Vagina (tissue), 2 donors: ENCODE results near the gene CHST1. TPM values are rescaled to one million over a fixed set of nuclear protein-coding genes. Genes with fewer than 3 reads are reported as not detected.

Experiments
- DNase-seq, 2 donors: peaks; one replicate each; pipeline ENCODE4 v3.0.0-alpha.2; 2017; ENCODE audit errors: extremely low spot score in 2 of 2
- H3K27ac ChIP-seq: fragments of 200-600 bp; sonication (generic); one replicate; pipeline ENCODE4 v1.5.1; 2019
- H3K27me3 ChIP-seq: fragments of 200-600 bp; sonication (generic); one replicate; pipeline ENCODE4 v1.5.1; 2019
- H3K36me3 ChIP-seq, 2 donors: fragments of 200-600 bp; sonication (generic); one replicate each; pipeline ENCODE4 v1.5.1; 2017 to 2019
- H3K4me1 ChIP-seq: fragments of 200-600 bp; sonication (generic); one replicate; pipeline ENCODE4 v1.5.1; 2019
- H3K4me3 ChIP-seq, 2 donors: fragments of 200-600 bp; sonication (generic); 1 replicate in 1 of 2; 2 replicates in 1 of 2; pipeline ENCODE4 v1.5.1; 2016 to 2019
- H3K9me3 ChIP-seq: fragments of 200-600 bp; sonication (generic); one replicate; pipeline ENCODE4 v1.5.1; 2019
- CTCF ChIP-seq, 3 experiments: fragments of 450-650 bp in 2 of 3; fragments of 200-600 bp in 1 of 3; sonication (generic) in 1 of 3; IDR thresholded peaks; one replicate each; pipeline ENCODE4 v1.5.1; 2017 to 2019; ENCODE audit warnings: antibody characterized with exemption in 3 of 3, mild to moderate bottlenecking in 2 of 3, moderate library complexity in 2 of 3
- POLR2A ChIP-seq, 2 donors: fragments of 450-650 bp; IDR thresholded peaks; one replicate each; pipeline ENCODE4 v1.6.1; 2017; ENCODE audit warnings: antibody characterized with exemption in 2 of 2, mild to moderate bottlenecking in 2 of 2, moderate library complexity in 2 of 2
- POLR2AphosphoS5 ChIP-seq, 2 donors: sonication (generic); formaldehyde crosslinking; IDR thresholded peaks; one replicate each; pipeline ENCODE4 v1.9.0; 2017; ENCODE audit warnings: antibody characterized with exemption in 2 of 2, mild to moderate bottlenecking in 2 of 2, low read depth in 1 of 2; ENCODE audit not compliant: insufficient read depth in 1 of 2
- intact Hi-C: fragments of 100-400 bp; cut with DNase I; formaldehyde crosslinking; loops from one replicate; pipeline ENCODE4 v1.15.1; 2023
- total RNA-seq: library from RNA; depleted of rRNA; stranded (reverse); fragments of >200 nt; gene quantifications from one replicate; pipeline ENCODE4 v1.2.3, GENCODE V29; 2016

Gene CHST1
- total RNA-seq, 1 donor from 2014 or later: 2.0 TPM

- Histone ChIP-seq H3K4me3 (no peak overlapping the region), H3K9me3 (no peaks in the 10 kb centered on the region), H3K4me1 (no peaks in the 10 kb centered on the region), H3K27me3 (no peaks in the 10 kb centered on the region), H3K27ac (no peak overlapping the region), H3K36me3 (no peaks in the 10 kb centered on the region)
- TF ChIP-seq POLR2AphosphoS5 (IDR thresholded peaks at IDR 0.05; ENCODE audit: insufficient read depth in 1 of 2, low read depth in 1 of 2) (no peak), POLR2A (IDR thresholded peaks at IDR 0.05) (no peak), CTCF (IDR thresholded peaks at IDR 0.05) (no peak)
- DNase-seq: peak in 1 of 2 donors; percentile 74
- intact Hi-C loops: no loop called here
These were observed 23.5 kb downstream of the CHST1 start for GRCh38 chr11:45641961-45642360.

- Histone ChIP-seq H3K4me3 (no peak overlapping the region), H3K4me1 (no peaks in the 10 kb centered on the region), H3K27ac (no peak overlapping the region), H3K9me3 (no peaks in the 10 kb centered on the region), H3K36me3 (no peaks in the 10 kb centered on the region), H3K27me3 (no peaks in the 10 kb centered on the region)
- peak in 1 of 2 donors; percentile 37 for DNase-seq
- TF ChIP-seq POLR2A (IDR thresholded peaks at IDR 0.05) (no peak), POLR2AphosphoS5 (IDR thresholded peaks at IDR 0.05; ENCODE audit: insufficient read depth in 1 of 2, low read depth in 1 of 2) (no peak), CTCF (IDR thresholded peaks at IDR 0.05) (no peak)
- intact Hi-C loops: no loop called here
These were observed 27.4 kb downstream of the CHST1 start for GRCh38 chr11:45638051-45638450.

GRCh38 chr11:45635907-45636306, 29.5 kb downstream of the CHST1 start:
- no peak for TF ChIP-seq POLR2AphosphoS5 (IDR thresholded peaks at IDR 0.05; ENCODE audit: insufficient read depth in 1 of 2, low read depth in 1 of 2)
- TF ChIP-seq POLR2A (IDR thresholded peaks at IDR 0.05): no peak
- TF ChIP-seq CTCF (IDR thresholded peaks at IDR 0.05): no peak
- Histone ChIP-seq H3K27ac (no peak overlapping the region), H3K4me1 (no peaks in the 10 kb centered on the region), H3K4me3 (no peak overlapping the region), H3K9me3 (no peaks in the 10 kb centered on the region), H3K27me3 (no peaks in the 10 kb centered on the region), H3K36me3 (no peaks in the 10 kb centered on the region)
- peak in 1 of 2 donors; percentile 64 for DNase-seq
- intact Hi-C loops: no loop called here

- H3K4me1 ChIP-seq: no peaks in the 10 kb centered on the region
- H3K27ac ChIP-seq: no peak overlapping the region
- intact Hi-C loops: no loop called here
- no peaks in the 10 kb centered on the region for H3K27me3 ChIP-seq
- H3K36me3 ChIP-seq: no peaks in the 10 kb centered on the region
- H3K4me3 ChIP-seq: no peak overlapping the region
- H3K9me3 ChIP-seq: no peaks in the 10 kb centered on the region
- no peak for TF ChIP-seq CTCF (IDR thresholded peaks at IDR 0.05)
- TF ChIP-seq POLR2A (IDR thresholded peaks at IDR 0.05): no peak
- TF ChIP-seq POLR2AphosphoS5 (IDR thresholded peaks at IDR 0.05; ENCODE audit: insufficient read depth in 1 of 2, low read depth in 1 of 2): no peak
- DNase-seq: no peak
These were observed 39.8 kb downstream of the CHST1 start for GRCh38 chr11:45625611-45626010.

- Histone ChIP-seq H3K9me3 (no peaks in the 10 kb centered on the region), H3K27me3 (no peaks in the 10 kb centered on the region), H3K36me3 (no peaks in the 10 kb centered on the region), H3K4me3 (no peak overlapping the region), H3K27ac (no peak overlapping the region), H3K4me1 (no peaks in the 10 kb centered on the region)
- TF ChIP-seq CTCF (IDR thresholded peaks at IDR 0.05) (no peak), POLR2A (IDR thresholded peaks at IDR 0.05) (no peak), POLR2AphosphoS5 (IDR thresholded peaks at IDR 0.05; ENCODE audit: insufficient read depth in 1 of 2, low read depth in 1 of 2) (no peak)
- DNase-seq: peak in 1 of 2 donors; percentile 56
- intact Hi-C loops: no loop called here
These were observed 41.3 kb downstream of the CHST1 start for GRCh38 chr11:45624095-45624494.
